HepG2 (cell line): ENCODE results near the gene ARRDC1. TPM values are rescaled to one million over a fixed set of nuclear protein-coding genes. Genes with fewer than 3 reads are reported as not detected.

Experiments used
- CCDC6 ChIP-seq: sonication (generic); formaldehyde crosslinking; IDR thresholded peaks from 2 replicates; pipeline ENCODE4 v1.8.1; 2022; ENCODE audit warnings: mild to moderate bottlenecking, missing genetic modification reagents, moderate library complexity
- DR1 ChIP-seq: sonication (generic); formaldehyde crosslinking; IDR thresholded peaks from 2 replicates; pipeline ENCODE4 v1.8.0; 2021; ENCODE audit warnings: mild to moderate bottlenecking, missing genetic modification reagents, inconsistent platforms
- FOXJ3 ChIP-seq: sonication (generic); formaldehyde crosslinking; IDR thresholded peaks from 2 replicates; pipeline ENCODE4 v1.4.0; 2020; ENCODE audit warnings: missing genetic modification reagents, mild to moderate bottlenecking, borderline replicate concordance
- FOXO1 ChIP-seq: sonication (generic); formaldehyde crosslinking; IDR thresholded peaks from 2 replicates; pipeline ENCODE4 v1.4.0; 2020; ENCODE audit warnings: missing genetic modification reagents
- NR2F1 ChIP-seq, 2 experiments: fragments of 450-650 bp in 1 of 2; formaldehyde crosslinking in 1 of 2; IDR thresholded peaks; 2 replicates each; pipeline versions ENCODE4 v1.5.0 to v1.6.1; 2016 to 2020; ENCODE audit warnings: mild to moderate bottlenecking in 1 of 2, missing compliant biosample characterization in 1 of 2, missing genetic modification reagents in 1 of 2, moderate library complexity in 1 of 2
- RBFOX2 ChIP-seq: fragments of 200-400 bp; formaldehyde crosslinking; IDR thresholded peaks from 2 replicates; pipeline ENCODE4 v1.6.1; 2017; ENCODE audit warnings: low read depth, mild to moderate bottlenecking, low read length
- SMC3 ChIP-seq: IDR thresholded peaks from 2 replicates; pipeline ENCODE4 v1.6.1; 2011; ENCODE audit warnings: low read length, improper control_type of control experiment
- SP140L ChIP-seq: sonication (generic); formaldehyde crosslinking; IDR thresholded peaks from 2 replicates; pipeline ENCODE4 v1.4.0; 2020; ENCODE audit warnings: missing genetic modification reagents, borderline replicate concordance
- THAP11 ChIP-seq: IDR thresholded peaks from 2 replicates; pipeline ENCODE4 v1.6.1; 2016; ENCODE audit warnings: missing biosample characterization, missing genetic modification reagents
- ZFP90 ChIP-seq: sonication (generic); formaldehyde crosslinking; IDR thresholded peaks from 2 replicates; pipeline ENCODE4 v1.8.0; 2022; ENCODE audit warnings: missing genetic modification reagents, mild to moderate bottlenecking, inconsistent platforms, borderline replicate concordance
- ZNF10 ChIP-seq: sonication (generic); formaldehyde crosslinking; IDR thresholded peaks from 2 replicates; pipeline ENCODE4 v1.4.0; 2020; ENCODE audit warnings: mild to moderate bottlenecking, low read depth, missing genetic modification reagents, borderline replicate concordance
- ZNF496 ChIP-seq: sonication (generic); formaldehyde crosslinking; IDR thresholded peaks from 2 replicates; pipeline ENCODE4 v1.8.1; 2023; ENCODE audit warnings: mild to moderate bottlenecking, moderate library complexity, missing genetic modification reagents; ENCODE audit not compliant: insufficient replicate concordance
- ZNF724P ChIP-seq: sonication (generic); formaldehyde crosslinking; IDR thresholded peaks from 2 replicates; pipeline ENCODE4 v1.8.0; 2022; ENCODE audit warnings: missing genetic modification reagents, borderline replicate concordance
- polyA plus RNA-seq, 8 experiments: library from polyadenylated mRNA; depleted of rRNA in 3 of 8; stranded (reverse) in 7 of 8; unstranded in 1 of 8; fragments of >200 nt; fragmentation: Illumina TruSeq in 4 of 8; extraction: Trizol in 4 of 8; gene quantifications; 2 replicates each; pipeline versions ENCODE4 v1.2.1 to v1.2.3, GENCODE V29; 2011 to 2016; ENCODE audit warnings: low read depth in 4 of 8, missing spikeins in 1 of 8, mixed read lengths in 1 of 8; ENCODE audit not compliant: insufficient read depth in 1 of 8
- total RNA-seq, 5 experiments: library from RNA; depleted of rRNA; stranded (reverse); fragments of >200 nt; fragmentation: Illumina TruSeq; extraction: Trizol; gene quantifications; 2 replicates each; pipeline ENCODE4 v1.2.3, GENCODE V29; 2016; ENCODE audit warnings: low read depth in 1 of 5
- TF ChIP-seq, protein P1 (sequence below): sonication (generic); formaldehyde crosslinking; IDR thresholded peaks from 2 replicates; pipeline ENCODE4 v1.8.0; 2022; ENCODE audit warnings: low read depth, missing genetic modification reagents
- TF ChIP-seq, protein P2 (sequence below): sonication (generic); formaldehyde crosslinking; IDR thresholded peaks from 2 replicates; pipeline ENCODE4 v1.9.0; 2021; ENCODE audit warnings: mild to moderate bottlenecking, missing genetic modification reagents
- TF ChIP-seq, protein P3 (sequence below): sonication (generic); formaldehyde crosslinking; IDR thresholded peaks from 2 replicates; pipeline ENCODE4 v1.5.0; 2020; ENCODE audit warnings: missing genetic modification reagents
- TF ChIP-seq, protein P4 (sequence below): sonication (generic); formaldehyde crosslinking; IDR thresholded peaks from 2 replicates; pipeline ENCODE4 v1.5.1; 2020; ENCODE audit warnings: missing genetic modification reagents, mild to moderate bottlenecking, borderline replicate concordance

Gene ARRDC1
- total and polyA plus RNA-seq, 2 of the 13 experiments (the other 11 are each of a cell fraction or from before 2014, with no cell fraction given) = 21.7 to 44.4 TPM

DNA sequence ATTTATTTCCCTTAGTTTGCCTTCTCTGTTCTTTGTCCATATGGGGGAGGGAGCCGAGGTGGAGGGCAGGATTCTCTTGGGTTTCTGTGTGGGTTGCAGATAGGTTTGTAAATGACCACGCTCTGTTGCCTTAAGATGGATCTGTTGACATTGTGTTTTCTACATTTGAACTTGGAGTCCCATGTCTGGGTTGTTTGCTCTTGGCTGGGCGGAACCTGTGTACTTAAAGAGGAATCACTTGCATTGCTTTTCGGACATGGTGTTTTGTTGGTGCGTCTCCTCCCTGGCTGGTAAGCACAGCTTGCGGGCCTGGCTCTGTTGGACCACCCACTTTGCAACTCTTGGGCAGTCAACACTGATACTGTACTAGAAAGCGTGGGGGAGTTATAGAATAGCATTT lies 59.2 kb downstream of the ARRDC1 start (continued):
- TF ChIP-seq, protein P1, sequence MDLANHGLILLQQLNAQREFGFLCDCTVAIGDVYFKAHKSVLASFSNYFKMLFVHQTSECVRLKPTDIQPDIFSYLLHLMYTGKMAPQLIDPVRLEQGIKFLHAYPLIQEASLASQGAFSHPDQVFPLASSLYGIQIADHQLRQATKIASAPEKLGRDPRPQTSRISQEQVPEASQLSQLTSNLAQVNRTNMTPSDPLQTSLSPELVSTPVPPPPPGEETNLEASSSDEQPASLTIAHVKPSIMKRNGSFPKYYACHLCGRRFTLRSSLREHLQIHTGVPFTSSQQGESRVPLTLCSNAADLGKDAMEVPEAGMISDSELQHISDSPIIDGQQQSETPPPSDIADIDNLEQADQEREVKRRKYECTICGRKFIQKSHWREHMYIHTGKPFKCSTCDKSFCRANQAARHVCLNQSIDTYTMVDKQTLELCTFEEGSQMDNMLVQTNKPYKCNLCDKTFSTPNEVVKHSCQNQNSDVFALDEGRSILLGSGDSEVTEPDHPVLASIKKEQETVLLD (CRISPR knock-in tag) = no peak
- TF ChIP-seq ZNF724P (CRISPR knock-in tag) (no peak), CCDC6 (CRISPR knock-in tag) (no peak), SMC3 (no peak), SP140L (CRISPR knock-in tag) (no peak), RBFOX2 (no peak), ZNF496 (CRISPR knock-in tag) (no peak), DR1 (no peak), ZFP90 (CRISPR knock-in tag) (no peak), ZNF10 (CRISPR knock-in tag) (no peak), FOXO1 (peak; percentile 24; the same call in 1 of the 2 replicates), FOXJ3 (CRISPR knock-in tag) (no peak), THAP11 (no peak), NR2F1 (CRISPR knock-in tag; IDR thresholded peaks at IDR 0.05) (no peak)
- TF ChIP-seq, protein P2, sequence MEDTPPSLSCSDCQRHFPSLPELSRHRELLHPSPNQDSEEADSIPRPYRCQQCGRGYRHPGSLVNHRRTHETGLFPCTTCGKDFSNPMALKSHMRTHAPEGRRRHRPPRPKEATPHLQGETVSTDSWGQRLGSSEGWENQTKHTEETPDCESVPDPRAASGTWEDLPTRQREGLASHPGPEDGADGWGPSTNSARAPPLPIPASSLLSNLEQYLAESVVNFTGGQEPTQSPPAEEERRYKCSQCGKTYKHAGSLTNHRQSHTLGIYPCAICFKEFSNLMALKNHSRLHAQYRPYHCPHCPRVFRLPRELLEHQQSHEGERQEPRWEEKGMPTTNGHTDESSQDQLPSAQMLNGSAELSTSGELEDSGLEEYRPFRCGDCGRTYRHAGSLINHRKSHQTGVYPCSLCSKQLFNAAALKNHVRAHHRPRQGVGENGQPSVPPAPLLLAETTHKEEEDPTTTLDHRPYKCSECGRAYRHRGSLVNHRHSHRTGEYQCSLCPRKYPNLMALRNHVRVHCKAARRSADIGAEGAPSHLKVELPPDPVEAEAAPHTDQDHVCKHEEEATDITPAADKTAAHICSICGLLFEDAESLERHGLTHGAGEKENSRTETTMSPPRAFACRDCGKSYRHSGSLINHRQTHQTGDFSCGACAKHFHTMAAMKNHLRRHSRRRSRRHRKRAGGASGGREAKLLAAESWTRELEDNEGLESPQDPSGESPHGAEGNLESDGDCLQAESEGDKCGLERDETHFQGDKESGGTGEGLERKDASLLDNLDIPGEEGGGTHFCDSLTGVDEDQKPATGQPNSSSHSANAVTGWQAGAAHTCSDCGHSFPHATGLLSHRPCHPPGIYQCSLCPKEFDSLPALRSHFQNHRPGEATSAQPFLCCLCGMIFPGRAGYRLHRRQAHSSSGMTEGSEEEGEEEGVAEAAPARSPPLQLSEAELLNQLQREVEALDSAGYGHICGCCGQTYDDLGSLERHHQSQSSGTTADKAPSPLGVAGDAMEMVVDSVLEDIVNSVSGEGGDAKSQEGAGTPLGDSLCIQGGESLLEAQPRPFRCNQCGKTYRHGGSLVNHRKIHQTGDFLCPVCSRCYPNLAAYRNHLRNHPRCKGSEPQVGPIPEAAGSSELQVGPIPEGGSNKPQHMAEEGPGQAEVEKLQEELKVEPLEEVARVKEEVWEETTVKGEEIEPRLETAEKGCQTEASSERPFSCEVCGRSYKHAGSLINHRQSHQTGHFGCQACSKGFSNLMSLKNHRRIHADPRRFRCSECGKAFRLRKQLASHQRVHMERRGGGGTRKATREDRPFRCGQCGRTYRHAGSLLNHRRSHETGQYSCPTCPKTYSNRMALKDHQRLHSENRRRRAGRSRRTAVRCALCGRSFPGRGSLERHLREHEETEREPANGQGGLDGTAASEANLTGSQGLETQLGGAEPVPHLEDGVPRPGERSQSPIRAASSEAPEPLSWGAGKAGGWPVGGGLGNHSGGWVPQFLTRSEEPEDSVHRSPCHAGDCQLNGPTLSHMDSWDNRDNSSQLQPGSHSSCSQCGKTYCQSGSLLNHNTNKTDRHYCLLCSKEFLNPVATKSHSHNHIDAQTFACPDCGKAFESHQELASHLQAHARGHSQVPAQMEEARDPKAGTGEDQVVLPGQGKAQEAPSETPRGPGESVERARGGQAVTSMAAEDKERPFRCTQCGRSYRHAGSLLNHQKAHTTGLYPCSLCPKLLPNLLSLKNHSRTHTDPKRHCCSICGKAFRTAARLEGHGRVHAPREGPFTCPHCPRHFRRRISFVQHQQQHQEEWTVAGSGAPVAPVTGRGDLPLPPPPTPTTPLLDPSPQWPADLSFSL (CRISPR knock-in tag) = no peak
- TF ChIP-seq, protein P3, sequence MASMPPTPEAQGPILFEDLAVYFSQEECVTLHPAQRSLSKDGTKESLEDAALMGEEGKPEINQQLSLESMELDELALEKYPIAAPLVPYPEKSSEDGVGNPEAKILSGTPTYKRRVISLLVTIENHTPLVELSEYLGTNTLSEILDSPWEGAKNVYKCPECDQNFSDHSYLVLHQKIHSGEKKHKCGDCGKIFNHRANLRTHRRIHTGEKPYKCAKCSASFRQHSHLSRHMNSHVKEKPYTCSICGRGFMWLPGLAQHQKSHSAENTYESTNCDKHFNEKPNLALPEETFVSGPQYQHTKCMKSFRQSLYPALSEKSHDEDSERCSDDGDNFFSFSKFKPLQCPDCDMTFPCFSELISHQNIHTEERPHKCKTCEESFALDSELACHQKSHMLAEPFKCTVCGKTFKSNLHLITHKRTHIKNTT = no peak
- TF ChIP-seq, protein P4, sequence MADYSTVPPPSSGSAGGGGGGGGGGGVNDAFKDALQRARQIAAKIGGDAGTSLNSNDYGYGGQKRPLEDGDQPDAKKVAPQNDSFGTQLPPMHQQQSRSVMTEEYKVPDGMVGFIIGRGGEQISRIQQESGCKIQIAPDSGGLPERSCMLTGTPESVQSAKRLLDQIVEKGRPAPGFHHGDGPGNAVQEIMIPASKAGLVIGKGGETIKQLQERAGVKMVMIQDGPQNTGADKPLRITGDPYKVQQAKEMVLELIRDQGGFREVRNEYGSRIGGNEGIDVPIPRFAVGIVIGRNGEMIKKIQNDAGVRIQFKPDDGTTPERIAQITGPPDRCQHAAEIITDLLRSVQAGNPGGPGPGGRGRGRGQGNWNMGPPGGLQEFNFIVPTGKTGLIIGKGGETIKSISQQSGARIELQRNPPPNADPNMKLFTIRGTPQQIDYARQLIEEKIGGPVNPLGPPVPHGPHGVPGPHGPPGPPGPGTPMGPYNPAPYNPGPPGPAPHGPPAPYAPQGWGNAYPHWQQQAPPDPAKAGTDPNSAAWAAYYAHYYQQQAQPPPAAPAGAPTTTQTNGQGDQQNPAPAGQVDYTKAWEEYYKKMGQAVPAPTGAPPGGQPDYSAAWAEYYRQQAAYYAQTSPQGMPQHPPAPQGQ (CRISPR knock-in tag) = no peak
